Progenitor cell of endocrine pancreas (in vitro differentiated cells): Measurements from ENCODE around the gene GALNT15. TPM values are rescaled to one million over a fixed set of nuclear protein-coding genes. Genes with fewer than 3 reads are reported as not detected.

Experiments used
- DNase-seq: peaks from one replicate; pipeline ENCODE4 v3.0.0; 2021; ENCODE audit warnings: low spot score; ENCODE audit not compliant: unreplicated experiment
- H3K27ac Mint-ChIP-seq: 2 replicates; pipeline ENCODE4 v1.8.0; 2021; ENCODE audit warnings: mild to moderate bottlenecking, moderate library complexity, mixed read lengths
- H3K27me3 Mint-ChIP-seq: 2 replicates; pipeline ENCODE4 v1.8.0; 2021; ENCODE audit warnings: mixed read lengths
- H3K36me3 Mint-ChIP-seq: 2 replicates; pipeline ENCODE4 v1.8.0; 2022; ENCODE audit warnings: mixed read lengths; ENCODE audit not compliant: insufficient read depth
- H3K4me1 Mint-ChIP-seq: 2 replicates; pipeline ENCODE4 v1.8.0; 2021; ENCODE audit warnings: low read depth, mixed read lengths
- H3K4me3 Mint-ChIP-seq: 2 replicates; pipeline ENCODE4 v1.8.0; 2021; ENCODE audit warnings: low read depth, mild to moderate bottlenecking, moderate library complexity, mixed read lengths
- H3K9me3 Mint-ChIP-seq: 2 replicates; pipeline ENCODE4 v1.8.0; 2021; ENCODE audit warnings: low read depth, mixed read lengths
- CTCF ChIP-seq: fragments of 200-600 bp; sonication (generic); IDR thresholded peaks from one replicate; pipeline ENCODE4 v1.5.0; 2021; ENCODE audit warnings: antibody characterized with exemption, mild to moderate bottlenecking; ENCODE audit not compliant: unreplicated experiment
- total RNA-seq: library from RNA; stranded (reverse); gene quantifications from 2 replicates; pipeline ENCODE4 v1.2.1, GENCODE V29; 2021

Gene GALNT15
- total RNA-seq, 1 donor from 2014 or later: 0.46 TPM

GRCh38 chr3:16222547-16222946 is 48.1 kb downstream of the GALNT15 start:
- H3K4me3 Mint-ChIP-seq: no peak overlapping the region
- H3K27ac Mint-ChIP-seq: no peak overlapping the region
- H3K9me3 Mint-ChIP-seq: no peaks in the 10 kb centered on the region
- no peaks in the 10 kb centered on the region for H3K36me3 Mint-ChIP-seq
- DNase-seq: no peak
- TF ChIP-seq CTCF: no peak
- peaks cover 9% of the 10 kb centered on the region for H3K4me1 Mint-ChIP-seq
- H3K27me3 Mint-ChIP-seq: peaks cover 4% of the 10 kb centered on the region

- Mint-ChIP-seq H3K27ac (no peak overlapping the region), H3K4me3 (no peak overlapping the region), H3K9me3 (no peaks in the 10 kb centered on the region), H3K36me3 (no peaks in the 10 kb centered on the region), H3K27me3 (peaks cover 4% of the 10 kb centered on the region), H3K4me1 (no peaks in the 10 kb centered on the region)
- no peak for DNase-seq
- no peak for TF ChIP-seq CTCF
These were observed 49.8 kb downstream of the GALNT15 start for GRCh38 chr3:16224325-16224724.

- no peak overlapping the region for H3K4me3 Mint-ChIP-seq
- DNase-seq: no peak
- TF ChIP-seq CTCF: no peak
These were observed 53.1 kb downstream of the GALNT15 start for GRCh38 chr3:16227566-16227965.

GRCh38 chr3:16229681-16230080 is 55.2 kb downstream of the GALNT15 start:
- no peak for TF ChIP-seq CTCF
- no peak overlapping the region for H3K27ac Mint-ChIP-seq
- DNase-seq: no peak
- H3K4me3 Mint-ChIP-seq: no peak overlapping the region
- no peaks in the 10 kb centered on the region for H3K36me3 Mint-ChIP-seq
- no peaks in the 10 kb centered on the region for H3K9me3 Mint-ChIP-seq
- no peaks in the 10 kb centered on the region for H3K27me3 Mint-ChIP-seq
- H3K4me1 Mint-ChIP-seq: no peaks in the 10 kb centered on the region

More at GRCh38 chr3:16227566-16227965, 53.1 kb downstream of the GALNT15 start:
- Mint-ChIP-seq H3K27ac (no peak overlapping the region), H3K9me3 (no peaks in the 10 kb centered on the region), H3K36me3 (no peaks in the 10 kb centered on the region), H3K4me1 (no peaks in the 10 kb centered on the region), H3K27me3 (no peaks in the 10 kb centered on the region)

- no peaks in the 10 kb centered on the region for H3K36me3 Mint-ChIP-seq
- H3K9me3 Mint-ChIP-seq: no peaks in the 10 kb centered on the region
- DNase-seq: no peak
- no peak for TF ChIP-seq CTCF
- H3K4me3 Mint-ChIP-seq: no peak overlapping the region
- H3K27me3 Mint-ChIP-seq: no peaks in the 10 kb centered on the region
- no peak overlapping the region for H3K27ac Mint-ChIP-seq
- no peaks in the 10 kb centered on the region for H3K4me1 Mint-ChIP-seq
These were observed 57.5 kb downstream of the GALNT15 start for GRCh38 chr3:16231983-16232382.
